Neural crest cell (in vitro differentiated cells): ENCODE results near the gene MEIOSIN. TPM values are rescaled to one million over a fixed set of nuclear protein-coding genes. Genes with fewer than 3 reads are reported as not detected.
A peak's percentile ranks its signal among the peaks of the same experiment; 100 is the strongest.

ENCODE experiments used
- DNase-seq: peaks from one replicate; pipeline ENCODE4 v3.0.0; 2021; ENCODE audit warnings: low read depth, mixed read lengths, low spot score
- H3K27ac Mint-ChIP-seq: one replicate; pipeline ENCODE4 v1.8.0; 2021; ENCODE audit warnings: mild to moderate bottlenecking, mixed read lengths; ENCODE audit not compliant: unreplicated experiment
- H3K27me3 Mint-ChIP-seq: 2 replicates; pipeline ENCODE4 v1.8.0; 2021; ENCODE audit warnings: low read depth, mild to moderate bottlenecking, mixed read lengths
- H3K36me3 Mint-ChIP-seq: 2 replicates; pipeline ENCODE4 v1.8.0; 2021; ENCODE audit warnings: low read depth, mild to moderate bottlenecking, mixed read lengths
- H3K4me1 Mint-ChIP-seq: 2 replicates; pipeline ENCODE4 v1.8.0; 2021; ENCODE audit warnings: mixed read lengths
- H3K4me3 Mint-ChIP-seq: one replicate; pipeline ENCODE4 v1.8.0; 2021; ENCODE audit warnings: mild to moderate bottlenecking, mixed read lengths
- H3K9me3 Mint-ChIP-seq: 2 replicates; pipeline ENCODE4 v1.8.0; 2021; ENCODE audit warnings: mixed read lengths
- total RNA-seq: library from RNA; stranded (reverse); gene quantifications from 2 replicates; pipeline ENCODE4 v1.2.1, GENCODE V29; 2021
- TF ChIP-seq, protein P1 (sequence below): fragments of 200-600 bp; sonication (generic); conservative IDR thresholded peaks from 2 replicates; pipeline ENCODE4 v1.5.0; 2021; ENCODE audit warnings: antibody characterized with exemption, mild to moderate bottlenecking

Gene MEIOSIN
- total RNA-seq, 1 donor from 2014 or later, result not detected

DNA sequence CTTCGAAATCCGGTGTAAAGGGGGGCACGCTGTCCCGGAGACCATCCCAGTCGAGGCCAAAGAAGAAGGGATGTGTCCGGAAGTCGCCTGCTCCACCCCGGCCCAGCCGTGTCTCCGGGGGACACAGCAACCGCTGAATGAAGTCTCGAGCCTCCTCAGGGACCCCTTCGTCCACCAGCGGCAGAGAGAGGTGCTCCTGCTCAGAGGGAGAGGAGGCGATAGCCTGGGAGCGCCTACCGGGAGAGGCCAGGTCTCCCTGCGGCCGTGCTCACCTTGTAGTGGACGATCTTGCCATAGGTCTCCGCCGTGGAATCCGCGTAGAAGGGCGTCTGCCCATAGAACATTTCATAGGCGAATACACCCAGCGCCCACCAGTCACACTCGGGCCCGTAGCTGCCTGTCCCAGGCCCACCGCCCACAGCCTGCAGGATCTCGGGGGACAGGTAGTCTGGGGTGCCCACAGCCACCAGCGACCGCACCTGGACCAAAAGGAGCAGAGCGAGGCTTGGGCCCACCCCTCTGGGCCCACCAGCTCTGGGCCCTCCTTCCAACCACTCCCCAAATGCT is 44.2 kb downstream of the MEIOSIN start:
- H3K9me3 Mint-ChIP-seq, result no peaks in the 10 kb centered on the region
- H3K27ac Mint-ChIP-seq, result no peak overlapping the region
- no peak for DNase-seq
- peaks cover 12% of the 10 kb centered on the region for H3K36me3 Mint-ChIP-seq
- H3K4me1 Mint-ChIP-seq, result peaks cover 21% of the 10 kb centered on the region
- TF ChIP-seq, protein P1, sequence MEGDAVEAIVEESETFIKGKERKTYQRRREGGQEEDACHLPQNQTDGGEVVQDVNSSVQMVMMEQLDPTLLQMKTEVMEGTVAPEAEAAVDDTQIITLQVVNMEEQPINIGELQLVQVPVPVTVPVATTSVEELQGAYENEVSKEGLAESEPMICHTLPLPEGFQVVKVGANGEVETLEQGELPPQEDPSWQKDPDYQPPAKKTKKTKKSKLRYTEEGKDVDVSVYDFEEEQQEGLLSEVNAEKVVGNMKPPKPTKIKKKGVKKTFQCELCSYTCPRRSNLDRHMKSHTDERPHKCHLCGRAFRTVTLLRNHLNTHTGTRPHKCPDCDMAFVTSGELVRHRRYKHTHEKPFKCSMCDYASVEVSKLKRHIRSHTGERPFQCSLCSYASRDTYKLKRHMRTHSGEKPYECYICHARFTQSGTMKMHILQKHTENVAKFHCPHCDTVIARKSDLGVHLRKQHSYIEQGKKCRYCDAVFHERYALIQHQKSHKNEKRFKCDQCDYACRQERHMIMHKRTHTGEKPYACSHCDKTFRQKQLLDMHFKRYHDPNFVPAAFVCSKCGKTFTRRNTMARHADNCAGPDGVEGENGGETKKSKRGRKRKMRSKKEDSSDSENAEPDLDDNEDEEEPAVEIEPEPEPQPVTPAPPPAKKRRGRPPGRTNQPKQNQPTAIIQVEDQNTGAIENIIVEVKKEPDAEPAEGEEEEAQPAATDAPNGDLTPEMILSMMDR, result no peak
- peak overlapping the region; percentile 27 for H3K4me3 Mint-ChIP-seq
- peaks cover 10% of the 10 kb centered on the region for H3K27me3 Mint-ChIP-seq

DNA sequence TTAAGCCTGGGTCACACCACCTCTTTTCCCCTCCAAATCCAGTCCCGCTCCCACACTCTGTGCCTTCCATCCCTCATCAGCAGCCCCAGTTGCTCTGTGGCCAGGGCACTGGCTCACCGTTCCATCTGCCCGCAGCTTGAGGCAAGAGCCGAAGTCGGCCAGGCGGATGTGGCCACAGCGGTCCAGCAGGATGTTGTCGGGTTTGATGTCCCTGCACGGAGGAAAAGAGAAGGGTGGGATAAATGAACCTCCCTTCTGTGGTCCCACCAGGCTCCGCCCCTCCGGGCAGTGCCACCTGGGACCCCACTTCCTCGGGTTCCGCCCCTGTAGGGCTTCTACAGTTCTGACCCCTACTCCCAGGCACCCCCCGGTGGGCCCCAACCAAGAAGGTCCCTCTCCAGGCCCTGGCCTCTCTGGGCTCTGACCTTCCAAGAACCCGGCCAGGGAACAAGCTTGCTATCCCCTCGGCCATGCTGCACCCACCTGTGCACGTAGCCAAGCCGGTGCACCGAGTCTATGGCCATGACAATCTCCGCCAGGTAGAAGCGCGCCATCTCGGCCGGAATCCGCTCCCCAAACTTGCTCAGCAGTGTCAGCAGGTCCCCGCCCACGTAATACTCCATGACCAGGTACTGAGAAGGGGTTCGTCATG is 44.9 kb downstream of the MEIOSIN start:
- Mint-ChIP-seq H3K27ac (no peak overlapping the region), H3K4me1 (peaks cover 22% of the 10 kb centered on the region), H3K27me3 (peaks cover 10% of the 10 kb centered on the region), H3K36me3 (peaks cover 12% of the 10 kb centered on the region), H3K9me3 (no peaks in the 10 kb centered on the region), H3K4me3 (peak overlapping the region; percentile 87)
- TF ChIP-seq, protein P1, result no peak
- DNase-seq, result no peak

DNA sequence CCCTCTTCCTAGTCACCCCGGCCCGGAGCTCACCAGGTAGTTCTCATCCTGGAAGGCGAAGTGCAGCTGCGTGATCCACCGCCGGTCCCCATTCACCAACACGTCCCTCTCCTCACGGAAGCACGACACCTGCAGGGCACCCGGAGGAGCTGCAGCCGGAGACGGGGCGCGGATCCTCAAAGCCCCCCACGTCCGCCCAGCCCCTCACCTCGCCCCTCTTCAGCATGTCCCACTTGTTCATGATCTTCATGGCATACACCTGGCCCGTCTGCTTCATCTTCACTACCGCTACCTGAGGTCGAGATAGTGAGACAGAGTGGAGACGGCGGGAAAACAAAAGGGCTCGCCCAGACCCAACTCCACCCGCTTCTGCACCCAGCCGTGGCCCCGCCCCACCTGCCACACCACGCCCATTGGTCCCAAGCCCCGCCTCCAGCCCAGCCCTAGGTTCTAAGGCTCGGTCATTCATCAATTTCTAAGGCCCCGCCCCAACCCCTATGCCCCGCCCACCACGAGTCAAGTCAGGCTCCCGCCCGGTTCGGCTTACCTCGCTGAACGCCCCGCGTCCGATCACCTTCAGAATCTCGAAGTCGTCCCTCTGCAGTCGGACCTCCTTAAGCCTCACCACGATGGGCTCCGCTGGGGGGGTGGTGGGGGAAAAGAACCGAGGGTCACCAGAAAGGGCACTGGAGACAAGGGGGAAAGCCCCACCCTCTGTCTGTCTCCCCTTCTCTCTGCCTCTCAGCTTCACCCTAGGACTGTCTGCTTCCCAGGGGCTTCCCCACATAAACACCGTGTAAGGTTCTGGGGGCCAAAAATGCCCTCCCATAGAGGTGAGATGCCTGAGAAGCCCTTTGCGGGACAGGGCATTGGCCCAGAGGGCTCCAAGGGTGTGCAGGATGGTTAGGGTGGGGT is 46.2 kb downstream of the MEIOSIN start:
- TF ChIP-seq, protein P1, result peak; percentile 68
- H3K4me1 Mint-ChIP-seq, result peaks cover 28% of the 10 kb centered on the region
- no peaks in the 10 kb centered on the region for H3K9me3 Mint-ChIP-seq
- H3K36me3 Mint-ChIP-seq, result peaks cover 12% of the 10 kb centered on the region
- peaks cover 10% of the 10 kb centered on the region for H3K27me3 Mint-ChIP-seq
- peak overlapping the region; percentile 96 for H3K27ac Mint-ChIP-seq
- peak overlapping the region; percentile 87 for H3K4me3 Mint-ChIP-seq
- DNase-seq, result peak; percentile 84

DNA sequence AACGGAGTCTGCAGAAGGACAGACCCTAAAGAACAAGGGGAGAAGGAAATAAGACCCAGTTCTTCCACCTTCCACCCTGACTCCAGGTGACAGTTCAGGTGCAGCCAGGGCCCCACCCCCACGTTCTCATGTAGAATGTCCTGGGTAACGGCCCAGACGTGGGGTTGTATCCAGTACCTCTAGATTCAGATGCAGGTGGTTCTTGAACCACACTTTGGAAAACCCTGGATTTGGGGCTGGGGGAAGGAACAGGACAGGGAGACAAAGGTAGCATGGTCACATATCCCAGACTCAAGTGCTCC is 46.9 kb downstream of the MEIOSIN start:
- Mint-ChIP-seq H3K4me1 (peaks cover 28% of the 10 kb centered on the region), H3K27me3 (peaks cover 10% of the 10 kb centered on the region), H3K4me3 (peak overlapping the region; percentile 87), H3K36me3 (peaks cover 12% of the 10 kb centered on the region), H3K9me3 (no peaks in the 10 kb centered on the region), H3K27ac (no peak overlapping the region)
- TF ChIP-seq, protein P1, result no peak
- DNase-seq, result no peak

DNA sequence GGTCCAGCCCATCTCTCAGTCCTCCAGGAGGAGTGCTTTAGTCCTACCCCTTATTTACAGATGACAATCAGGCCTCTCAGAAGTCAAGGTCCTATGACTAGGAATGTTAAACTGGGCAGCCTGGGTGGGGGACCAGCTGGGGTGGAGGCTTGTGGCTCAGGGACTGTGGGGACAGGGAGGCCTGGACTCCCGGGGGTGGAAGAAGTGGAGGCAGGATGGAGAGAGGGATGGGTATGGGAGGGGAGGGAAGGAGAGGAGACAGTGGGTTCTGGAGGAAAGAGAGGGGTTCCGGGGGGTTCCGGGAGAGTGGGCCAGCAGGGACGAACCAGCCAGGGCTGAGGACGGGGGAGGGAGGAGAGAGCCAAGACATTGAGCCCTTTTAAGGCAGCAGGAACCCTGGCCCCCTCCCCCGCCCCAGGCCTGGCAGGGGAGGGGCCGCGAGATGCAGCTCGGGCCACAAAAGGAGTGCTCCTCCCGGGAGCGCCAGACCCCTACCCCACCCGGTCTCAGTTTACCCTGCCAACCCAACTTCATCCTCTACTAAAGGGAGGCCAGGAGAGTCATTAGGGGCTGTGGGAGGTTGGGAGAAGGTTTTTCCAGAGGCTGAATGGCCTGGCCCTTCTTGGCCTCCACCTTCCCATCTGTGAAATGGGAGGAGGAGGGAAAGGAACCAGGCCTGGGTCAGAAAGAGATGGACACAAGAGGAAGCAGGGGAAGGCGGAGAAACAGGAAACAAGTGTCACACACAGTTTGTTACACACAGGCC is 47.4 kb downstream of the MEIOSIN start:
- DNase-seq, result peak; percentile 5
- TF ChIP-seq, protein P1, result no peak
- Mint-ChIP-seq H3K27ac (peak overlapping the region; percentile 81), H3K36me3 (peaks cover 12% of the 10 kb centered on the region), H3K27me3 (peaks cover 10% of the 10 kb centered on the region), H3K4me1 (peaks cover 28% of the 10 kb centered on the region), H3K9me3 (no peaks in the 10 kb centered on the region), H3K4me3 (peak overlapping the region; percentile 87)
